SH-SY5Y (cell line): ENCODE results near the gene GABRR1.

Source experiments
- GATA2 ChIP-seq: IDR thresholded peaks from 2 replicates; pipeline ENCODE4 v1.6.1; 2011; ENCODE audit warnings: mild to moderate bottlenecking, low read depth, low read length
- GATA3 ChIP-seq: IDR thresholded peaks from 2 replicates; pipeline ENCODE4 v1.6.1; 2011; ENCODE audit warnings: low read depth, mild to moderate bottlenecking, low read length, moderate library complexity

DNA sequence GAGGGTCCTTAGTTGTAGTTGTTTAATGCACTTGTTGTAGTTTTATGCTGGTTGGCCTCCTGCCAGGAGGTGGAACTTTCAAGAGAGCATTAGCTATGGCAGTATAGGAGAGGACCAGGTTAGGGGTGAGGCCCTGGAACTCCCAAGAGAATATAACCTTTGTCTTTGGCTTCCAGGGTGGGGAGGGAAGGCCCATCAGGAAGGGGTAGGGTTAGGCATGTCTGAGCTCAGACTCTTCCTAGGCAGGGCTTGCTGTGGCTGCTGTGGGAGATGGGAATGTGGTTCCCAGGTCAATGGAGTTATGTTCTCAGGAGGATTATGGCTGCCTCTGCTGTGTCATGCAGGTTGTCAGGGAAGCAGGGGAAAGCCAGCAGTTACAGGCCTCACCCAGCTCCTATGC lies 20.0 kb upstream of the GABRR1 start:
- no peak for TF ChIP-seq GATA2
- no peak for TF ChIP-seq GATA3
